HG02798 (cell line): ENCODE data around the gene HRAS.

Experiments used
- ATAC-seq: cut with Tn5 transposase; IDR thresholded peaks from one replicate; pipeline ENCODE4 v1.9.1; 2021; ENCODE audit warnings: mild to moderate bottlenecking; ENCODE audit not compliant: unreplicated experiment, poor library complexity

HRAS gene

GRCh38 chr11:498297-499181, 36.8 kb downstream of the HRAS start:
- ATAC-seq: no peak

DNA sequence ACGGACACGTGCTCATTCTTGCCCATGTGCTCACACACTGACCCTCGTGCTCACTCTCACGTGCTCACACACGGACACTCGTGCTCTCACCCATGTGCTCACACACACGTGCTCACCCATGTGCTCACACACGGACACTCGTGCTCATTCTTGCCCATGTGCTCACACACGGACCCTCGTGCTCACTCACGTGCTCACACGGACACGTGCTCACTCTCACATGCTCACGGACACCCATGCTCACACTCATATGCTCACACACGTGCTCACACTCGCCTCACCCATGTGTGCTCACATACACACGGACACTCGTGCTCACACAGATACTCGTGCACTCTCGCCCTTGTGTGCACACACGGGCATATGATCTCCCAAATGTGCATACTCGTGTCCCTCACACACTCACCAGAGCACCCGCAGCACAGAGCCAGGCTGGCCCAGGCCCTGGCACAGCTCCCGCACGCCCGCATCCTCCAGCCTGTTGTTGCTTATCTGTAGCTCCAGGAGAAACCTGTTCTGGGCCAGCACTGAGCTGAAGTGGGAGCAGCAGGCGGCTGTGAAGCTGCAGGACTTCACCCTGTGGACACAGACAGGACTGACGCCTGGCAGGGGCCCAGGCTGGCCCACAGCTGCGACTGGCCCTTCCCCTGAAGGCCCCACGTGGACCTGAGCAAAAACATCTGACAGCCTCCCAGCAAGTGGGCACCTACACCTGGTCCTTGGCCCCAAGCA, 37.6 kb downstream of the HRAS start:
- no peak for ATAC-seq

- no peak for ATAC-seq
These were observed 38.4 kb downstream of the HRAS start for GRCh38 chr11:496834-497564.

DNA sequence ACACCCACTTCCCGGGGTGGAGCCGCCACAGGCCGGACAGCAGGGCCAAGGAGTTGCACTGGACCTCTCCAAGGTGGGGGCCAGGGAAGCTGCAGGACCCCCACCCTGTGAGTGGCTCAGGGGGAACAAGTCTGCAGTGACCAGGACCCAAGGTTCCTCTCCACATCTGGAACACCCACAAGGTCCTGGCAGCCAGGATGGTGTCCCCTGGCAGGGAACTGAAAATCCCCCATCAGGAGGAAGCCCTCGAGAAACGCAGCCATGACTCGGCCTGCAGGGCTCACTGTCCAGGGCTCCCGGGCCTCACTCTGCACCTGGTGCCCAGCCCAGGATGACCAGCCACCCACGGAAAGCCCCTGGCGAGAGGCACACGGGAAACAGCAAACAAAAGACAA, 39.8 kb downstream of the HRAS start:
- no peak for ATAC-seq

DNA sequence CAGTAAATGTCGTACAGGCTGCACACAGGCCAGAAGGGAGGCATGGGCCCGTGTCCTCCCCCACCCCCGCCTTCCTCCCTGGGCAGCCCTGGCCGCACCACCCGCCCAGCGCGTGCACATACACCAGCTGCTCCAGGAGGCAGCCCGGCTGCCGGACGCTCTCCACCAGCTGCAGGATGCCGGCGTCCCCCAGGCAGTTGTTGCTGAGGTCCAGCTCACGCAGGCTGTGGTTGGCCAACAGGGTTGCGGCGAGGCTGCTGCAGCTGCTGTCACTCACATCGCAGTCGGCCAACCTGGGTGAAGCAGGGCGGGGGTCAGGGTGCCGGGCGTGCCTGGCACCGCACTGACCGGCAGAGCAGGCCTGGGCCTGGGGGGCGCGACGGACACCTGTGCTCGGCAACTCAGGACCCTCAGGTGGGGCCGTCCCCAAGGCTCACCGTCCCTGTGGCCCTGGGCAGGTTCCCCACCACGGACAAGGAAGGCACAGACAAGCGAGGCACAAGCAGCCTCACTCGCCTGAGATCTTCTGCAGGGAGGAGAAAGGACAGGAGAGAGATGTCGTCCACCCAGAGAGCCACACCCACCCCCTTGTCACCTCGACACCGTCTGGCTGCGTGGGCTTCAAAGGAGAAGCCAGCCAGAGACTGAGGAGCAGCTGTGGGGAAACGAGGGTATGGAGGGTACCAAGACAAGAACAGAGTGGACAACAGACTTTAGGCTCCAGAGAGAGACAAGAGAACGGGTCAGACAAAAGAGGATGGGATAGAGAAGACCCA, 40.4 kb downstream of the HRAS start:
- ATAC-seq: no peak

GRCh38 chr11:492427-493226, 42.7 kb downstream of the HRAS start:
- no peak for ATAC-seq

DNA sequence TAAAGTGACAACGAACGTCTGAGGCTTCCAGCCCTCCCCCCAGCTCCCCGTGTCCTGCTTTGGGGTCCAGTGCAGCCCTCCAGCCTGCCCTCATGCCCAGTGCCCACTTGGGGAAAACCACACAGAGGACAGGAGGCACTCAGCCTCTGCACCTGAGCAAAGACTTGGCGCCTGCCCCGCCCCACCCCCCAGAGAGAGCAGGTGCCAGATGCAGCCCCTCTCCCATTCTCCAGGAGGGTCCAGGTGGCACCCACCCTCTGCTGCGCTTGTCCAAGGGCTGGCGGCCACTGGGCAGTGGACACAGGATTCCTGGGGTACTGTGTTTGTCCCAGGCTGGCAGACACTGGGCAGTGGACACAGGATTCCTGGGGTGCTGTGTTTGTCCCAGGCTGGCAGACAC, 44.0 kb downstream of the HRAS start:
- ATAC-seq: no peak

- no peak for ATAC-seq
These were observed 44.5 kb downstream of the HRAS start for GRCh38 chr11:490930-491260.

DNA sequence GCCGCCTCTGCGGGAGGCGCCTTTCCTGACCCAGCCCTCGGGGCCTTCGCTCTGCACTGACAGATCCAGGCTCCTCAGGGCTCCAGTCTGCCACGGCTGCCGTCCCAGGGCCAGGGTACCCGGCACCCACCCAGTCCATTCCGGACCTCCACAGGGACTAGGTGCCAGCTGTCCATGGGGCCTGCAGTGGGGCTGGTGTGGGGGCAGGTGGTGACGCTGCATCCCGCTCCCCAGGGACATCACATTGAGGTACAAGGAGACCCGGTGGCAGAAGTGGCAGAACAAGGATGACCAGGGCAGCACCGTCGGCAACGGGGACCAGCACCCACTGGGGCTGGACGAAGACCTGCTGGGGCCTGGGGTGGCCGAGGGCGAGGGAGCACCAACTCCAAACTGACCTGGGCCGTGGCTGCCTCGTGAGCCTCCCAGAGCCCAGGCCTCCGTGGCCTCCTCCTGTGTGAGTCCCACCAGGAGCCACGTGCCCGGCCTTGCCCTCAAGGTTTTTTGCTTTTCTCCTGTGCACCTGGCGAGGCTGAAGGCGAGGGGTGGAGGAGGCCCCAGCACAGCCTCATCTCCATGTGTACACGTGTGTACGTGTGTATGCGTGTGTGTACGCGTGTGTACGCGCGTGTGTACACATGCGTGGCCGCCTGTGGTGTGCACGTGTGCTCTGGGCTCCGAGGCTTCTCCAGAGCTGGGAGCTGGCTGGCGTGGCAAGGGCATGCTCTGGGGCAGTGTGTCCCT, 45.0 kb downstream of the HRAS start:
- ATAC-seq: no peak

- no peak for ATAC-seq
These were observed 45.7 kb downstream of the HRAS start for GRCh38 chr11:489610-490185.

GRCh38 chr11:488992-489391, 46.4 kb downstream of the HRAS start:
- no peak for ATAC-seq

GRCh38 chr11:488579-488978, 46.8 kb downstream of the HRAS start:
- ATAC-seq: no peak

- ATAC-seq: no peak
These were observed 47.3 kb downstream of the HRAS start for GRCh38 chr11:488062-488461.

DNA sequence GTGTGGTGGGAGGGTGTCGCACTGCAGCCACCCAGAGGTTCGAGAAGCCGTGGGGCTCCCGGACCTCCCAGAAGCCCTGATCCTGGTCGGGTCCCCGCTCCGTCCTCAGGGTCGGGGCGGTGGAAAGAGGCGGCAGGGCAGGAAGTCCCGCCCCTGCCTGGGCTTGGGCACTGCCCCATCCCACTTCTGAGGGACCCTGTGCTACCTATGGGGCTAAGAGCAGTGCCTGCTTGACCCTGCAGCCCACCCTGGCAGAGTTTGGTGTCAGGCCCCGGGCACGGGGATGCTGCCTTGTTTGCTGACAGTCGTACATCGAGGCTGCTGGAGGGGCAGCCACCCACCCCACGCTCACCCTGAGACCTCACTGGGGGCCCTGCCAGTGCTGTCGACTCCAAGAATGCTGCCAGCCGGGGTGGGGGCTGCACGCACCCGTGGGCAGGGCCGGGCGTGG, 47.8 kb downstream of the HRAS start:
- ATAC-seq: no peak

- no peak for ATAC-seq
These were observed 49.2 kb downstream of the HRAS start for GRCh38 chr11:486189-486588.

GRCh38 chr11:484616-485015, 50.8 kb downstream of the HRAS start:
- no peak for ATAC-seq
